HuH-7.5 (cell line): ENCODE data around the gene RANBP3.
"Not testable (repeated sequence)": the region's sequence is repeated elsewhere in the genome, so short reads cannot be mapped to it uniquely, and the experiment has no call there.

Experiments used
- DNase-seq: peaks from one replicate; pipeline ENCODE4 v3.0.0; 2011; ENCODE audit warnings: low spot score

RANBP3 gene

GRCh38 chr19:5985837-5986236 is 7.9 kb upstream of the RANBP3 start:
- DNase-seq = not testable (repeated sequence)

DNA sequence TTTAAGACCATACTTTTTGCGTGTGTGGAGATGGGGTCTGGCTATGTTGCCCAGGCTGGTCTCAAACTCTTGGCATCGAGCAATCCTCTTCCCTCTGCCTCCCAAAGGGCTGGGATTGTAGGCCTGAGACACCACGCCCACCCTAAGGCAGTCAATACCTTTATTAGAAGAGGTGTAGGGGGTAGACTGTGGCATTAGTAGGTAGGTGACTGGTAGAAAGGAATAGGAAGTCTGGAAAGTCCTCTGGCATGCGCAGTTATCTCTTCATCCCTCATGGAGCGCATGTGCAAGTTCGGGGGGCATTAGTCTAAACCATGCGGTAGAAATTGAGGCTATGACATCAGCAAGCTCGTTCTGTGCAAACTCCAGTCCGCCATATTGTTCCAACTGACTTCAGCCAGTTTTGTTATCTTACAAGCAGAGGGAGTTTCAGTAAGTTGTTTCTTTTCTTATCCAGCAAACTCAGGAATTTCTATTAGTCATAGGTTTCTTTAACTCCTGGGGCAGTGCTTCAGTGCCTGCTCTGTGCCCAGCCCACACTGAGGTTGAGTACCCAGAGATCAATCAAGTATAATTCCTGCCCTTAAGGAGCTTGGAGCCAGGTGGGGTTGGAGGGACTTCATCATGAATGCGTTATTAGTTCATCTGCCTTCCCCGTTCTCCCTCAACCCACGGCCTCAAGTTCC is 7.3 kb upstream of the RANBP3 start:
- DNase-seq = no peak

- no peak for DNase-seq
Measured at GRCh38 chr19:5984600-5984999, 6.7 kb upstream of the RANBP3 start.

DNA sequence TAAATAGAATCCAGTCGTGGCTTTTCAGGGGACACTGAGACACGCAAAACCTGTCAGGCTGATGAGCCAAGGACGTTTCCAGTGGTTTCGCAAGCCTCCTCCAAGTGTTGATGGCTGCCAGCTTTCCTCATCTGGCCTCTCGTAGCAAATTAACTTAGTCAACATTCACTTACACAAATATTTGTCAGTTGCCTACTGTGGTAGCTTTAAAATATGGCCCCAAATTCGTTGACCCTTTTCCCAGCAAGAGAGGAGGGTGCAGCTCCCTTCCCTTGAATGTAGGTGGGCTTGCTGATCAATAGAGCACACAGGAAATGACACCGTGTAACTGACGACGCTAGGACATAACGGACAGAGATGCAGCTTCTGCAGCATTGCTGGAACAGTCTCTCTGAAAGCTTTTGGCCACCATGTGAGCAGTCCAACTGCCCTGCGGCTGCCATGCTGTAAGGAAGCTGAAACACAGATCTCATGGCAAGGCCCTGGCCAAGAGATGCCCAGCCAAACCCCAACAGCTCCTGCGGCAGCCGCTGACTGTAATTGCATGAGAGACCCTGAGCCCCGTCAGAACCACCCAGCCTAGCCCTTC is 5.5 kb upstream of the RANBP3 start:
- DNase-seq = no peak

GRCh38 chr19:5978606-5979552 is 939 bp upstream of the RANBP3 start:
- no peak for DNase-seq

DNA sequence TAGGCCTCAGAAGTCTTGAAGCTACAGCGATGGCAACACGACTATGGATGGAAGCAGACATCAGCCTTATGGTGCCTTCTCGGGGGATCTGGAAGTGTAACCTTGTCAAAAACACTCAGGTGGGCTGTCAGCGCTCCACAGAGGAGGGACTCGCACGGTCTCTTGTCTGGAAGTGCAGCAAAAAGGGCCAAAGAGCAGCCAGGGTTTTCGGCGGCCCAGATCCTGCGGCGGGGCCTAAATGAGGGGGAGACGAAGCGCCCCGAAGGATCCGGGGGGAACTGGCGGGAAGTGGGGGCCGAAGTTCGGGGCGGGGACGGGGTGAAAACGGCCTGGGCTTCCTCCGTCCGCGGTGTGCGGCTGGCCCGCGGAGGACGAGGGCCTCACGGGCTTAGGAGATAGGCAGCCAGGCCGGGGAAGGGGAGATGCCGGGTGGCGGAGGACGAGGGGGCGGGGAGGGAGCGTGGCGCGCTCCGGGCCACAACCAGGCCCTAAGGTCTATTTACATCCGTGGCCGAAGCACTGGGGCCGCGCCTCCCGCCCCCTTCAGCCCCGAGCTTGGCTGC is 637 bp downstream of the RANBP3 start:
- no peak for DNase-seq

DNA sequence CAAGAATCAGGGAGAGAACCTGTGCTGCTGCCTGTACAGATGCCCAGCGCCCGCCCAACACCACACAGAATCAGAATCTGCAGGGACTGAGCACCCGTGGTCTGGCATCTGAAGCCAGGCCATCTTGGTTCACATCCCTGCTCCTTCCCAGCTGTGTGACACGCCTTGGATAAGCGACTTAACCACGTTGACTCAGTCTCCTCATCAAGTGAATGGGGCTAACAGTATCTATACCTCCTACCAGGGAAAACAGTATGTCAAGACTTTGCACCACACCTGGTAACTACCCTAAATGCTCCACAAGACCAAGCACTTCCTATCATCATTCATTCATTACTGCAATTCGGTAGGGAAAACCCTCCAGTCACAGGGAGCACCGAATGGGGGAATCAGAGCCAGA is 1.2 kb downstream of the RANBP3 start:
- DNase-seq = no peak

DNA sequence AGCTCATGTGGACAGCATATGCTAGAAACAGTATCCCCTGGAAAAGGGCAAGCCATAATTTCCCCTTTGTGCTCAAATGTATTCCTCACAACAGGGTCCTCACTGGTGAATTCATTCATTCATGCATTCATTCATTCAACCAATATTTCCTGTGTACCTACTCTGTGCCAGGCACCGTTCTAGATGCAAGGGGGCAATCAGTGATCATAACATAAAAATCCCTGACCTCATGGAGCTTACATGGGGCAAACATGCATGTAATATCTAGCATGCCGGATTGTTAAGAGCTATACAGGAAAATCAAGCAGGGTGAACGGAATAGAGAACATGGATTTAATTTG is 2.6 kb downstream of the RANBP3 start:
- no peak for DNase-seq

- no peak for DNase-seq
Measured at GRCh38 chr19:5974721-5975387, 3.1 kb downstream of the RANBP3 start.

GRCh38 chr19:5973867-5974635 is 3.9 kb downstream of the RANBP3 start:
- DNase-seq = no peak

- DNase-seq = no peak
Measured at GRCh38 chr19:5973376-5973775, 4.6 kb downstream of the RANBP3 start.

DNA sequence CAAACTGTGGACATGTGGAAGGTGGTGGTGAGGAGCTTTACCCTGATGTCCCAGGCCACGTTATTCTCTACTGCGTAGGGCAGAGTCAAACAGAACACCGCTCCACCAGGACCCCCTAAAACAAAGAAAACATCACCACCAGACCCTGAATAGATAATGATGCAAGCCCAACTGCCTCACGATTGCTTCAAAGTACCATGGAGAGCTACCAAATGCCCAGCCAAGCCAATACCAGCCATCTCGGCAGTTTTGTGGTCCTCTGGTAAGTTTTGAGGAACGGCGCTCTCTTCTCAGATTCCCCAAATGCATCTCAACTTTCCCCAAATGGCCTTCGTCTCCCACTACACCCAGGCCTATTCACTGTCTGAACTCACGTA is 5.6 kb downstream of the RANBP3 start:
- DNase-seq = no peak

GRCh38 chr19:5971714-5972354 is 6.1 kb downstream of the RANBP3 start:
- DNase-seq = no peak

- DNase-seq = no peak
Measured at GRCh38 chr19:5969476-5969875, 8.5 kb downstream of the RANBP3 start.

- no peak for DNase-seq
Measured at GRCh38 chr19:5968431-5969373, 9.2 kb downstream of the RANBP3 start.

DNA sequence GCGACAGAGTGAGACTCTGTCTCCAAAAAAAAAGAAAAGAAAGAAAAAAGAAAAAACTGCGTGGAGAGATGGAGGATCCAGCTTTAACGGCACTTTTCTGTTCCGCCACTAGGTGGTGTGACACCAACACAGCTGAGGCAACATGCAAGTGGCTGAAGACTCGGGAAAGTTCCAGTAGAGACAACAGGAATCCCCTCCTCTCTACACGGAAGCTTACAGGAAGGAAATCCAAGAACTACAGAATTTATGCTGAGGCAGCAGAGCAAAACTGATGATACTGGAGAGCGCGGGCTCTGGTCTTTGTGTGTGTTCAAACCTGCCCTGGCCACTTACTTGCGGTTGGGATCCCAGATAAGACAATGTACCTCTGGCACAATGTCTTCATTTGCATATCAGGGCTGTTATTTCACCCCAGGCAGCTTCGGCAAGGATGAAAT is 9.9 kb downstream of the RANBP3 start:
- DNase-seq = peak; percentile 86

GRCh38 chr19:5967571-5967970 is 10.4 kb downstream of the RANBP3 start:
- DNase-seq = no peak

DNA sequence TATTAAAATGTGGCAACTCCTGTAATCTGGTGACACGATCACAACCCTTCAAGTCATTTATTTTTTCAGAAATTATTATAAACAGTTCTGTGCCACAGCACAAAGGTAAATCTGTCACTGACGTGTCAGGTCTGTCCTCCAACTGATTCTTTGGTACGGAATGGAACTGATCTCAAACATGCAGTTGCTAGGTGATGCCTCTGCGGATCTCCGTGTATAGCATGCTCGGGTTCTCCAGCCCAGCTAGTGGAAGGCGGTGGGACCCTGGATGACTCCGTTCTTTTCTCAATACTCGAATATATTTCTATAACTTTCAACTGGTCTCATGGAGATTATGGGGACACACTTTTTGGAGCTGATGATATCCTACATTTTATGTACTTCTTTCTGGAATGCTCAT is 11.0 kb downstream of the RANBP3 start:
- no peak for DNase-seq

DNA sequence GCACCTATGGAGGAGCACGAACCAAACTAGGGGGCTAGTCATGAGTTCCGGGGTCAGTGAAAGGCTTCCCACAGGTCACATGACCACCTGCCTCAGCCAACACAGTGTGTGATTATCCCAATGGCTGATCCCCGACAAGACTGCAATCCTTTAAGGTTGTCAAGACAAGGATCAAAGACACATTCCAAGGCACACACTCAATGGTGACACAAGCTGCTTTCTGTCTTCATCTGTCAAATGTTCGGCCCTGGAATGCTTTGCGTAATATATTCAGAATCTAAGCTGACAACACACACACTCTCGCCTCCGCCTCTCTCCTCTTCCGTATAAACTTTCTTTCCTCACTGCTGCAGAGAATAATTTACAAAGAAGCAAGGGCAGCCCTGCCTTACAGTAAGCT is 11.7 kb downstream of the RANBP3 start:
- DNase-seq = no peak
